ENCODE data around the gene PLEKHG5.
A peak's percentile ranks its signal among the peaks of the same experiment; 100 is the strongest.

PLEKHG5 gene, protein sequence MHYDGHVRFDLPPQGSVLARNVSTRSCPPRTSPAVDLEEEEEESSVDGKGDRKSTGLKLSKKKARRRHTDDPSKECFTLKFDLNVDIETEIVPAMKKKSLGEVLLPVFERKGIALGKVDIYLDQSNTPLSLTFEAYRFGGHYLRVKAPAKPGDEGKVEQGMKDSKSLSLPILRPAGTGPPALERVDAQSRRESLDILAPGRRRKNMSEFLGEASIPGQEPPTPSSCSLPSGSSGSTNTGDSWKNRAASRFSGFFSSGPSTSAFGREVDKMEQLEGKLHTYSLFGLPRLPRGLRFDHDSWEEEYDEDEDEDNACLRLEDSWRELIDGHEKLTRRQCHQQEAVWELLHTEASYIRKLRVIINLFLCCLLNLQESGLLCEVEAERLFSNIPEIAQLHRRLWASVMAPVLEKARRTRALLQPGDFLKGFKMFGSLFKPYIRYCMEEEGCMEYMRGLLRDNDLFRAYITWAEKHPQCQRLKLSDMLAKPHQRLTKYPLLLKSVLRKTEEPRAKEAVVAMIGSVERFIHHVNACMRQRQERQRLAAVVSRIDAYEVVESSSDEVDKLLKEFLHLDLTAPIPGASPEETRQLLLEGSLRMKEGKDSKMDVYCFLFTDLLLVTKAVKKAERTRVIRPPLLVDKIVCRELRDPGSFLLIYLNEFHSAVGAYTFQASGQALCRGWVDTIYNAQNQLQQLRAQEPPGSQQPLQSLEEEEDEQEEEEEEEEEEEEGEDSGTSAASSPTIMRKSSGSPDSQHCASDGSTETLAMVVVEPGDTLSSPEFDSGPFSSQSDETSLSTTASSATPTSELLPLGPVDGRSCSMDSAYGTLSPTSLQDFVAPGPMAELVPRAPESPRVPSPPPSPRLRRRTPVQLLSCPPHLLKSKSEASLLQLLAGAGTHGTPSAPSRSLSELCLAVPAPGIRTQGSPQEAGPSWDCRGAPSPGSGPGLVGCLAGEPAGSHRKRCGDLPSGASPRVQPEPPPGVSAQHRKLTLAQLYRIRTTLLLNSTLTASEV

GRCh38 chr1:6491480-6491962, at the start of gene PLEKHG5:
TSS of gene PLEKHG5 (minus strand) at chr1:6491667. CDS start at chr1:6477571, 14,096 bp downstream.
- Mint-ChIP-seq H3K27me3 (peaks cover 22% of the 10 kb centered on the region), H3K4me3 (peak within 1 kb of the TSS; percentile 78), H3K36me3 (no peaks in the 10 kb centered on the region), H3K9me3 (no peaks in the 10 kb centered on the region), H3K4me1 (peaks cover 21% of the 10 kb centered on the region), H3K27ac (peak within 1 kb of the TSS; percentile 0)
- no peak for ATAC-seq

GRCh38 chr1:6538956-6539355, 47.5 kb upstream of the PLEKHG5 start:
- Mint-ChIP-seq H3K27ac (no peak overlapping the region), H3K36me3 (peaks cover 29% of the 10 kb centered on the region)

DNA sequence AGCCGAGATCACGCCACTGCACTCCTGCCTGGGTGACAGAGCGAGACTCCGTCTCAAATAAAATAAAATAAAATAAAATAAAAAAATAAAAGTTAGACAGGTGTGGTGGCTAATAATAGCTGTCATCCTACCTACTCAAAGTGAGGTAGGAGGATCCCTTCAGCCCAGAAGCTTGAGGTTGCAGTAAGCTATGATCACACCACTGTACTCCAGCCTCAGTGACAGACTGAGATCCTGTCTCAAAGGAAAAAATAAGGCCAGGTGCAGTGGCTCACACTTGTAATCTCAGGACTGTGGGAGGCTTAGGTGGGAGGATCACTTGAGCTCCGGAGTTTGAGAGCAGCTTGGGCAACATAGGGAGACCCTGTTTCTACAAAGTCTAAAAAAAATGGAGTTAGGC, 44.8 kb upstream of the PLEKHG5 start:
- ATAC-seq: no peak
- Mint-ChIP-seq H3K36me3 (peaks cover 44% of the 10 kb centered on the region), H3K9me3 (no peaks in the 10 kb centered on the region), H3K27ac (no peak overlapping the region), H3K27me3 (no peaks in the 10 kb centered on the region), H3K4me3 (no peak overlapping the region), H3K4me1 (peaks cover 5% of the 10 kb centered on the region)

More at GRCh38 chr1:6538956-6539355, 47.5 kb upstream of the PLEKHG5 start:
- no peaks in the 10 kb centered on the region for H3K9me3 Mint-ChIP-seq
- no peaks in the 10 kb centered on the region for H3K27me3 Mint-ChIP-seq
- no peak for ATAC-seq
- peaks cover 5% of the 10 kb centered on the region for H3K4me1 Mint-ChIP-seq
- H3K4me3 Mint-ChIP-seq: no peak overlapping the region

GRCh38 chr1:6535214-6535613, 43.7 kb upstream of the PLEKHG5 start:
- no peak overlapping the region for H3K27ac Mint-ChIP-seq
- peaks cover 55% of the 10 kb centered on the region for H3K36me3 Mint-ChIP-seq
- no peaks in the 10 kb centered on the region for H3K9me3 Mint-ChIP-seq

GRCh38 chr1:6534248-6534822, 42.9 kb upstream of the PLEKHG5 start:
- Mint-ChIP-seq H3K9me3 (no peaks in the 10 kb centered on the region), H3K4me3 (no peak overlapping the region), H3K4me1 (peaks cover 5% of the 10 kb centered on the region), H3K27me3 (no peaks in the 10 kb centered on the region), H3K27ac (peak overlapping the region; percentile 19), H3K36me3 (peaks cover 51% of the 10 kb centered on the region)
- no peak for ATAC-seq

More at GRCh38 chr1:6535214-6535613, 43.7 kb upstream of the PLEKHG5 start:
- Mint-ChIP-seq H3K4me3 (no peak overlapping the region), H3K27me3 (no peaks in the 10 kb centered on the region), H3K4me1 (peaks cover 5% of the 10 kb centered on the region)
- no peak for ATAC-seq

- Mint-ChIP-seq H3K27me3 (no peaks in the 10 kb centered on the region), H3K27ac (no peak overlapping the region), H3K4me1 (peaks cover 5% of the 10 kb centered on the region), H3K9me3 (no peaks in the 10 kb centered on the region), H3K36me3 (peaks cover 55% of the 10 kb centered on the region), H3K4me3 (no peak overlapping the region)
- no peak for ATAC-seq
Measured at GRCh38 chr1:6531996-6532395, 40.5 kb upstream of the PLEKHG5 start.

DNA sequence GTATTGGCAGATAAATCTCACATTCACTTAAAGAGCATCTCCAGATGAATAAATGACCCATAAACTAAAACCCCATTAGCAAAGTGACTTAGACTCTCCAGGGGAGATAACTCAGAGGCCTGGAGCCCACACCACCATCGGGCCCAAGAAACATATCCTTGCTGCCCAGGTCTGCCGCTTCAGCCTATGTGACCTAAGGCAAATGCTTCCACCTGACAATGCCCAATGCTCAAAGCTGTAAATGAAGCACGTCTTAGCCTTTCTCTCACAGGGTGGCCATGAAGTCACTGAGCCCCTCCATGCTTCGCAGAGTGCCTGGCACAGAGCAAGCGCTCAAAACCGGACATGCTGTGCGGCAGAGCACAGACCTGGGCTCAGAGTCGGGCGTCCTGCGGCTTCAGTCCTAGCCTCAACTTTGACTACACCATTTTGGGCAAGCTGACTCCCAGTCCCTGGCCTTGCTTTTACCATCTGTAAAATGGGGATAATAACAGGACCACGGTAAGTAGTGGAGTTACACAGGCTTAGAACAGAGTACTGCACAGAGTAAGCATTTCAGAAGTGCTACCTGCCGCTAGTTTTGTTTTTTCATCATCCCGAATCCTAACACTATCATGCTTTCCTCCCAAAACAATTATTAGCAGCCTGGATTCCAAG, 39.2 kb upstream of the PLEKHG5 start:
- H3K4me3 Mint-ChIP-seq: no peak overlapping the region
- H3K4me1 Mint-ChIP-seq: peaks cover 5% of the 10 kb centered on the region
- H3K27me3 Mint-ChIP-seq: no peaks in the 10 kb centered on the region
- H3K27ac Mint-ChIP-seq: no peak overlapping the region
- no peak for ATAC-seq
- no peaks in the 10 kb centered on the region for H3K9me3 Mint-ChIP-seq
- H3K36me3 Mint-ChIP-seq: peaks cover 64% of the 10 kb centered on the region

GRCh38 chr1:6528492-6528891, 37.0 kb upstream of the PLEKHG5 start:
- H3K36me3 Mint-ChIP-seq: peaks cover 64% of the 10 kb centered on the region
- no peak for ATAC-seq
- no peaks in the 10 kb centered on the region for H3K27me3 Mint-ChIP-seq
- no peaks in the 10 kb centered on the region for H3K9me3 Mint-ChIP-seq
- no peaks in the 10 kb centered on the region for H3K4me1 Mint-ChIP-seq
- H3K4me3 Mint-ChIP-seq: no peak overlapping the region
- H3K27ac Mint-ChIP-seq: no peak overlapping the region

GRCh38 chr1:6526316-6526715, 34.8 kb upstream of the PLEKHG5 start:
- no peaks in the 10 kb centered on the region for H3K9me3 Mint-ChIP-seq
- H3K36me3 Mint-ChIP-seq: peaks cover 51% of the 10 kb centered on the region
- H3K27me3 Mint-ChIP-seq: no peaks in the 10 kb centered on the region
- no peak overlapping the region for H3K4me3 Mint-ChIP-seq
- H3K27ac Mint-ChIP-seq: no peak overlapping the region
- no peak for ATAC-seq
- no peaks in the 10 kb centered on the region for H3K4me1 Mint-ChIP-seq

- no peaks in the 10 kb centered on the region for H3K4me1 Mint-ChIP-seq
- H3K4me3 Mint-ChIP-seq: no peak overlapping the region
- no peak for ATAC-seq
- H3K27me3 Mint-ChIP-seq: no peaks in the 10 kb centered on the region
- H3K36me3 Mint-ChIP-seq: peaks cover 37% of the 10 kb centered on the region
- H3K9me3 Mint-ChIP-seq: no peaks in the 10 kb centered on the region
- H3K27ac Mint-ChIP-seq: no peak overlapping the region
Measured at GRCh38 chr1:6523566-6523965, 32.1 kb upstream of the PLEKHG5 start.

- no peaks in the 10 kb centered on the region for H3K9me3 Mint-ChIP-seq
- no peak for ATAC-seq
- peaks cover 25% of the 10 kb centered on the region for H3K36me3 Mint-ChIP-seq
- H3K4me3 Mint-ChIP-seq: no peak overlapping the region
- H3K4me1 Mint-ChIP-seq: no peaks in the 10 kb centered on the region
- no peaks in the 10 kb centered on the region for H3K27me3 Mint-ChIP-seq
- H3K27ac Mint-ChIP-seq: no peak overlapping the region
Measured at GRCh38 chr1:6521536-6521935, 30.1 kb upstream of the PLEKHG5 start.

DNA sequence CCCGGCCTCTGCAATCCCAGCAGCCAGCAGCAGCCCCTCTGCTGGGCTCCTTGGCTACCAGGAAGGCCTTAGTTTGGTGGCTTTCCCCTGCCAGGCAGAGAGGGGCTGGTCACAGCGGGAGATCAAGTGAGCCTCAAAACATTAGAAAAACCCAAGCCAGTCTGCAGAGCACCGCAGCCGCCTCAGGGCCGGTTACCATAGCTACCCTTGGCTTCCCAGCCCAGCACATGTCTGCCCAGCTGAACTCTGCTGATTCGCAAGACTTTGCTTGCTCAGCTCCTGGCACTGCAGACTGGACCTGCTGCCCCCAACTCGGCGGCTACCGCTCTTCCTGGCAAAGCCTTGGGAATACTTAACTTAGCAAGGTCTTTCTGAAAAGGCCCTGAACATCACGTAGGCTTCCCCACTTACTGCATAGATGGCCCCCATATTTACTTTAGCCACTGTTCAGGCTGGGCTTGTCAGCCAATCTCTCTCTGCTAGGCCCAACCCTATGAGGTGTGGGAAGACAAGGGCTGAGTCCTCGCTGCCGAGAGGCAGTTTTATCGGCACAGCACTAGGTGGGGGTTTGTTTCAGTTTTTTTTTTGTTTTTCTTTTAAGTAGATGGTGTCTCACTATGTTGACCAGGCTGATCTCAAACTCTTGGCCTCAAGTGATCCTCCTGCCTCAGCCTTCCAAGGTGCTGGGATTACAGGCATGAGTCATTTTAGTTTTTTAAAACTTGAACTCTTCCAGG, 28.6 kb upstream of the PLEKHG5 start:
- no peak for ATAC-seq
- H3K27me3 Mint-ChIP-seq: no peaks in the 10 kb centered on the region
- H3K4me1 Mint-ChIP-seq: no peaks in the 10 kb centered on the region
- H3K36me3 Mint-ChIP-seq: peaks cover 11% of the 10 kb centered on the region
- no peaks in the 10 kb centered on the region for H3K9me3 Mint-ChIP-seq
- no peak overlapping the region for H3K27ac Mint-ChIP-seq
- no peak overlapping the region for H3K4me3 Mint-ChIP-seq

- Mint-ChIP-seq H3K27ac (no peak overlapping the region), H3K4me1 (no peaks in the 10 kb centered on the region), H3K4me3 (no peak overlapping the region), H3K9me3 (no peaks in the 10 kb centered on the region), H3K27me3 (no peaks in the 10 kb centered on the region), H3K36me3 (peaks cover 11% of the 10 kb centered on the region)
- ATAC-seq: no peak
Measured at GRCh38 chr1:6519491-6519934, 28.0 kb upstream of the PLEKHG5 start.

- no peak for ATAC-seq
- H3K4me1 Mint-ChIP-seq: no peaks in the 10 kb centered on the region
- H3K27ac Mint-ChIP-seq: no peak overlapping the region
- H3K9me3 Mint-ChIP-seq: no peaks in the 10 kb centered on the region
- H3K27me3 Mint-ChIP-seq: no peaks in the 10 kb centered on the region
- no peaks in the 10 kb centered on the region for H3K36me3 Mint-ChIP-seq
- H3K4me3 Mint-ChIP-seq: no peak overlapping the region
Measured at GRCh38 chr1:6517435-6517851, 26.0 kb upstream of the PLEKHG5 start.
